Kidney epithelial cell (primary cell): ENCODE results near the gene INSR. TPM values are rescaled to one million over a fixed set of nuclear protein-coding genes. Genes with fewer than 3 reads are reported as not detected.

Source experiments
- DNase-seq: peaks from one replicate; pipeline ENCODE4 v3.0.0-alpha.2; 2010; ENCODE audit warnings: low read depth
- H3K27me3 ChIP-seq: 2 replicates; pipeline ENCODE4 v1.6.0; 2011; ENCODE audit warnings: low read length; ENCODE audit not compliant: control insufficient read depth, insufficient read depth
- H3K36me3 ChIP-seq: 2 replicates; pipeline ENCODE4 v1.5.1; 2011; ENCODE audit warnings: low read length; ENCODE audit not compliant: control insufficient read depth, insufficient read depth
- H3K4me3 ChIP-seq: 2 replicates; pipeline ENCODE4 v1.5.1; 2011; ENCODE audit warnings: low read depth, mild to moderate bottlenecking, control low read depth, low read length
- total RNA-seq: library from RNA; depleted of rRNA; stranded (reverse); fragments of >200 nt; gene quantifications from 2 replicates; pipeline ENCODE4 v1.2.3, GENCODE V29; 2015
- TF ChIP-seq, protein P1 (sequence below): IDR thresholded peaks from 2 replicates; pipeline ENCODE4 v1.5.1; 2011; ENCODE audit warnings: mild to moderate bottlenecking, moderate library complexity, low read length, control low read depth, inconsistent platforms; ENCODE audit not compliant: insufficient read depth, poor library complexity, severe bottlenecking

Gene INSR
- total RNA-seq, 1 donor from 2014 or later, result 15.5 TPM

- no peak overlapping the region for H3K4me3 ChIP-seq
- no peaks in the 10 kb centered on the region for H3K27me3 ChIP-seq
- TF ChIP-seq, protein P1, sequence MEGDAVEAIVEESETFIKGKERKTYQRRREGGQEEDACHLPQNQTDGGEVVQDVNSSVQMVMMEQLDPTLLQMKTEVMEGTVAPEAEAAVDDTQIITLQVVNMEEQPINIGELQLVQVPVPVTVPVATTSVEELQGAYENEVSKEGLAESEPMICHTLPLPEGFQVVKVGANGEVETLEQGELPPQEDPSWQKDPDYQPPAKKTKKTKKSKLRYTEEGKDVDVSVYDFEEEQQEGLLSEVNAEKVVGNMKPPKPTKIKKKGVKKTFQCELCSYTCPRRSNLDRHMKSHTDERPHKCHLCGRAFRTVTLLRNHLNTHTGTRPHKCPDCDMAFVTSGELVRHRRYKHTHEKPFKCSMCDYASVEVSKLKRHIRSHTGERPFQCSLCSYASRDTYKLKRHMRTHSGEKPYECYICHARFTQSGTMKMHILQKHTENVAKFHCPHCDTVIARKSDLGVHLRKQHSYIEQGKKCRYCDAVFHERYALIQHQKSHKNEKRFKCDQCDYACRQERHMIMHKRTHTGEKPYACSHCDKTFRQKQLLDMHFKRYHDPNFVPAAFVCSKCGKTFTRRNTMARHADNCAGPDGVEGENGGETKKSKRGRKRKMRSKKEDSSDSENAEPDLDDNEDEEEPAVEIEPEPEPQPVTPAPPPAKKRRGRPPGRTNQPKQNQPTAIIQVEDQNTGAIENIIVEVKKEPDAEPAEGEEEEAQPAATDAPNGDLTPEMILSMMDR, result no peak
- H3K36me3 ChIP-seq, result no peaks in the 10 kb centered on the region
- DNase-seq, result no peak
Measured at GRCh38 chr19:7246601-7247000, 47.6 kb downstream of the INSR start.

GRCh38 chr19:7242601-7243258, 51.5 kb downstream of the INSR start:
- TF ChIP-seq, protein P1, result no peak
- peak; percentile 5 for DNase-seq
- H3K36me3 ChIP-seq, result no peaks in the 10 kb centered on the region
- H3K4me3 ChIP-seq, result no peak overlapping the region
- no peaks in the 10 kb centered on the region for H3K27me3 ChIP-seq

GRCh38 chr19:7238051-7238450, 56.2 kb downstream of the INSR start:
- TF ChIP-seq, protein P1, result no peak
- H3K36me3 ChIP-seq, result no peaks in the 10 kb centered on the region
- no peak for DNase-seq
- H3K27me3 ChIP-seq, result no peaks in the 10 kb centered on the region
- no peak overlapping the region for H3K4me3 ChIP-seq

- DNase-seq, result no peak
- TF ChIP-seq, protein P1, result no peak
- H3K4me3 ChIP-seq, result no peak overlapping the region
- no peaks in the 10 kb centered on the region for H3K36me3 ChIP-seq
- no peaks in the 10 kb centered on the region for H3K27me3 ChIP-seq
Measured at GRCh38 chr19:7236153-7236552, 58.1 kb downstream of the INSR start.

- DNase-seq, result no peak
- no peak overlapping the region for H3K4me3 ChIP-seq
- TF ChIP-seq, protein P1, result no peak
- H3K27me3 ChIP-seq, result no peaks in the 10 kb centered on the region
- H3K36me3 ChIP-seq, result no peaks in the 10 kb centered on the region
Measured at GRCh38 chr19:7230826-7231225, 63.4 kb downstream of the INSR start.

GRCh38 chr19:7229735-7230134, 64.5 kb downstream of the INSR start:
- H3K4me3 ChIP-seq, result no peak overlapping the region
- TF ChIP-seq, protein P1, result no peak
- no peaks in the 10 kb centered on the region for H3K36me3 ChIP-seq
- DNase-seq, result no peak
- no peaks in the 10 kb centered on the region for H3K27me3 ChIP-seq
